ENCODE results near the gene SERPINB3. TPM values are rescaled to one million over a fixed set of nuclear protein-coding genes. Genes with fewer than 3 reads are reported as not detected.

SERPINB3 gene
- total and polyA plus RNA-seq, 2 of the 8 experiments (the other 6 are each of a cell fraction or from before 2014, with no cell fraction given): 0.17 to 0.18 TPM

DNA sequence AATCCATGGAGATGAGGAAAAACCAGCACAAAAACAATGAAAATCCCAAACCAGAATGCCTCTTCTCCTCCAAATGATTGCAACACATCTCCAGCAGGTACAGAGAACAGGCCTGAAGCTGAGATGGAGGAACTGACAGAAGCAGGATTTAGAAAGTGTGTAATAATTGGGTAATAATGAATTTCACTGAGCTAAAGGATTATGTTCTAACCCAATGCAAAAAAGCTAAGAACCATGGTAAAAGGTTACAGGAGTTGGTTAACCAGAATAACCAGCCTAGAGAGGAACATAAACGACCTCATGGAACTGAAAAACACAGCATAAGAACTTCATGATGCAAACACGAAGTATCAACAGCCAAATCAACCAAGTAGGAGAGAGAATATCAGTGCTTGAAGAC lies 27.4 kb upstream of the SERPINB3 start:
- FAIRE-seq (no peak), DNase-seq (ENCODE audit: low read depth in 1 of 2, low spot score in 2 of 2) (no peak)
- Histone ChIP-seq H3K79me2 (ENCODE audit: control insufficient read depth in 1 of 2, insufficient read depth in 2 of 2, low read length in 2 of 2) (no peaks in the 10 kb centered on the region), H2BK15ac (ENCODE audit: low read length) (no peak overlapping the region), H3K4ac (replicated peaks; ENCODE audit: insufficient read length, low read depth, low read length) (no peak overlapping the region), H4K20me1 (replicated peaks in 1 of 2; ENCODE audit: control insufficient read depth in 1 of 2, insufficient read depth in 2 of 2, low read length in 2 of 2) (no peaks in the 10 kb centered on the region), H2AFZ (ENCODE audit: low read length) (no peak overlapping the region), H3K27me3 (replicated peaks in 1 of 4; ENCODE audit: control insufficient read depth in 3 of 4, extremely low read depth in 1 of 4, insufficient read depth in 3 of 4, low read length in 3 of 4) (no peaks in the 10 kb centered on the region), H3K79me1 (ENCODE audit: low read depth, low read length) (no peaks in the 10 kb centered on the region), H3K23me2 (ENCODE audit: low read depth, low read length) (no peaks in the 10 kb centered on the region; the same call in 1 of the 2 replicates), H3K4me2 (ENCODE audit: insufficient read depth in 1 of 2, low read depth in 2 of 2, low read length in 2 of 2) (no peak overlapping the region), H4K91ac (replicated peaks; ENCODE audit: insufficient read length, low read length) (no peak overlapping the region), H3K23ac (ENCODE audit: insufficient read length) (no peak overlapping the region), H2BK20ac (ENCODE audit: low read length) (no peak overlapping the region), H2BK120ac (replicated peaks; ENCODE audit: low read depth, low read length) (no peak overlapping the region), H3K4me1 (replicated peaks in 1 of 4; ENCODE audit: control insufficient read depth in 3 of 4, insufficient read depth in 4 of 4, low read length in 3 of 4) (peaks cover 0 to 2% (median 0%) of the 10 kb centered on the region in 4 experiments; a peak in 2 of 7 replicates), H4K8ac (ENCODE audit: extremely low read depth, insufficient read depth, low read length) (no peak overlapping the region), H3K18ac (ENCODE audit: extremely low read depth, low read length) (no peak overlapping the region), H3K27ac (ENCODE audit: low read depth, low read length) (no peak overlapping the region), H3K14ac (ENCODE audit: insufficient read length) (no peak overlapping the region), H2BK12ac (ENCODE audit: low read depth, low read length) (no peak overlapping the region), H3K9me3 (ENCODE audit: insufficient read depth in 2 of 2, low read depth in 1 of 2, low read length in 1 of 2) (no peaks in the 10 kb centered on the region; a peak in 1 of 4 replicates), H2AK5ac (ENCODE audit: low read depth, low read length) (no peak overlapping the region), H3K56ac (replicated peaks; ENCODE audit: insufficient read length, low read depth, low read length) (no peak overlapping the region), H3K9ac (replicated peaks in 1 of 4; ENCODE audit: extremely low read depth in 1 of 4, low read depth in 3 of 4, low read length in 3 of 4) (no peak overlapping the region), H3K36me3 (ENCODE audit: control insufficient read depth in 2 of 4, insufficient read depth in 4 of 4, low read length in 3 of 4) (no peaks in the 10 kb centered on the region), H4K5ac (ENCODE audit: insufficient read length, low read depth, low read length) (no peak overlapping the region), H2BK5ac (ENCODE audit: low read depth, low read length) (no peak overlapping the region), H3K4me3 (ENCODE audit: extremely low read depth in 1 of 4, insufficient read depth in 2 of 4, low read depth in 3 of 4, low read length in 4 of 4) (no peak overlapping the region)
- POLR2A ChIA-PET (ENCODE audit: partially characterized antibody): no interaction called here
- CTCF ChIA-PET (ENCODE audit: partially characterized antibody): interaction anchor here (1.1 to 2.0 kb wide), 4 partner anchors 11 to 178 kb away, joined by 3 to 6 read pairs (median 4); no protein-coding TSS in a partner anchor
- whole genome bisulfite sequencing, 2 experiments (ENCODE audit: extremely low coverage in 1 of 2, insufficient coverage in 1 of 2, insufficient read length in 1 of 2, insufficient replicate concordance in 2 of 2, low coverage in 1 of 2, low lambda C conversion rate in 2 of 2, missing lambda C conversion rate in 1 of 2): 92% methylated on average over 2 of the region's 2 CpGs; no CpG with 5 or more reads in 1 of the 2 experiments
- TF ChIP-seq JUND (IDR thresholded peaks at IDR 0.05; ENCODE audit: low read length) (no peak), RNF2 (IDR thresholded peaks at IDR 0.05; ENCODE audit: borderline replicate concordance, low read depth, low read length, missing control alignments, poor library complexity, severe bottlenecking) (no peak), RAD21 (IDR thresholded peaks at IDR 0.05 in 1 of 2, conservative IDR thresholded peaks at IDR 0.05 in 1 of 2; ENCODE audit: low read depth in 2 of 2, low read length in 2 of 2) (no peak), TEAD4 (IDR thresholded peaks at IDR 0.05; ENCODE audit: low read depth, low read length) (no peak), BACH1 (IDR thresholded peaks at IDR 0.05; ENCODE audit: low read length) (no peak), CTCF (IDR thresholded peaks at IDR 0.05; ENCODE audit: control extremely low read depth in 1 of 3, insufficient read depth in 1 of 3, low read depth in 1 of 3, low read length in 3 of 3) (no peak), CREB1 (IDR thresholded peaks at IDR 0.05) (no peak), POU5F1 (IDR thresholded peaks at IDR 0.05; ENCODE audit: low read depth, low read length) (no peak), GTF2F1 (IDR thresholded peaks at IDR 0.05; ENCODE audit: borderline replicate concordance, low read depth, low read length) (no peak), SRF (IDR thresholded peaks at IDR 0.05; ENCODE audit: low read depth, low read length) (no peak)
- TF ChIP-seq, protein P1, sequence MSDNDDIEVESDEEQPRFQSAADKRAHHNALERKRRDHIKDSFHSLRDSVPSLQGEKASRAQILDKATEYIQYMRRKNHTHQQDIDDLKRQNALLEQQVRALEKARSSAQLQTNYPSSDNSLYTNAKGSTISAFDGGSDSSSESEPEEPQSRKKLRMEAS (IDR thresholded peaks at IDR 0.05): no peak
